AG04449 (cell line): ENCODE data around the gene SELP.

Source experiments
- CTCF ChIA-PET: fragments of 350-600 bp; formaldehyde crosslinking; extraction: SDS; loops from one replicate; lab custom pipeline; 2021; ENCODE audit warnings: antibody characterized with exemption; lab: Yijun Ruan, JAX
- POLR2A ChIA-PET: fragments of 400-600, 350-600 bp; formaldehyde crosslinking; extraction: SDS; loops from one replicate; lab custom pipeline; 2020; ENCODE audit warnings: antibody characterized with exemption, inconsistent platforms; lab: Yijun Ruan, JAX
- DNase-seq: peaks from one replicate; pipeline ENCODE4 v3.0.0-alpha.2; 2010; ENCODE audit warnings: low read depth, low spot score
- H3K4me3 ChIP-seq: 2 replicates; pipeline ENCODE4 v1.5.1; 2011; ENCODE audit warnings: low read depth, mild to moderate bottlenecking, control low read depth, low read length
- CTCF ChIP-seq: IDR thresholded peaks from one replicate; pipeline ENCODE4 v1.5.1; 2011; ENCODE audit warnings: mild to moderate bottlenecking, moderate library complexity, low read length, control low read depth, inconsistent platforms; ENCODE audit not compliant: insufficient read depth; ENCODE audit errors: missing control alignments

Gene SELP

GRCh38 chr1:169620565-169620964, 9.4 kb downstream of the SELP start:
- no peak for DNase-seq
- TF ChIP-seq CTCF, result no peak
- ChIA-PET CTCF (no interaction called here), POLR2A (no interaction called here)
- H3K4me3 ChIP-seq, result no peak overlapping the region

- no peak for TF ChIP-seq CTCF
- ChIA-PET CTCF (no interaction called here), POLR2A (no interaction called here)
- no peak overlapping the region for H3K4me3 ChIP-seq
- DNase-seq, result no peak
These were observed 11.6 kb downstream of the SELP start for GRCh38 chr1:169618367-169618766.

- no peak for DNase-seq
- CTCF ChIA-PET, result interaction anchor here (1.2 kb wide), 1 partner anchor 14 kb away, joined by 3 read pairs; no protein-coding TSS in a partner anchor
- no peak overlapping the region for H3K4me3 ChIP-seq
- POLR2A ChIA-PET, result no interaction called here
- no peak for TF ChIP-seq CTCF
These were observed 14.1 kb downstream of the SELP start for GRCh38 chr1:169615803-169616202.

GRCh38 chr1:169610858-169611257, 19.1 kb downstream of the SELP start:
- ChIA-PET POLR2A (no interaction called here), CTCF (interaction anchor here (0.9 kb wide), 1 partner anchor 199 kb away, joined by 3 read pairs; no protein-coding TSS in a partner anchor)
- no peak for DNase-seq
- no peak for TF ChIP-seq CTCF
- no peak overlapping the region for H3K4me3 ChIP-seq

- ChIA-PET POLR2A (no interaction called here), CTCF (interaction anchor here (0.9 kb wide), 1 partner anchor 200 kb away, joined by 3 read pairs; no protein-coding TSS in a partner anchor)
- TF ChIP-seq CTCF, result no peak
- no peak for DNase-seq
- H3K4me3 ChIP-seq, result no peak overlapping the region
These were observed 19.8 kb downstream of the SELP start for GRCh38 chr1:169610108-169610507.

- CTCF ChIA-PET, result no interaction called here
- H3K4me3 ChIP-seq, result no peak overlapping the region
- no peak for DNase-seq
- no peak for TF ChIP-seq CTCF
- POLR2A ChIA-PET, result no interaction called here
These were observed 21.7 kb downstream of the SELP start for GRCh38 chr1:169608226-169608625.
